GM12874 (cell line): ENCODE measurements around the gene METRNL.

ENCODE experiments used
- TF ChIP-seq, protein P1 (sequence below): IDR thresholded peaks from 2 replicates; pipeline ENCODE4 v1.5.1; 2011; ENCODE audit warnings: low read depth, mild to moderate bottlenecking, control low read depth, low read length, moderate library complexity; ENCODE audit not compliant: insufficient read depth

Gene METRNL

DNA sequence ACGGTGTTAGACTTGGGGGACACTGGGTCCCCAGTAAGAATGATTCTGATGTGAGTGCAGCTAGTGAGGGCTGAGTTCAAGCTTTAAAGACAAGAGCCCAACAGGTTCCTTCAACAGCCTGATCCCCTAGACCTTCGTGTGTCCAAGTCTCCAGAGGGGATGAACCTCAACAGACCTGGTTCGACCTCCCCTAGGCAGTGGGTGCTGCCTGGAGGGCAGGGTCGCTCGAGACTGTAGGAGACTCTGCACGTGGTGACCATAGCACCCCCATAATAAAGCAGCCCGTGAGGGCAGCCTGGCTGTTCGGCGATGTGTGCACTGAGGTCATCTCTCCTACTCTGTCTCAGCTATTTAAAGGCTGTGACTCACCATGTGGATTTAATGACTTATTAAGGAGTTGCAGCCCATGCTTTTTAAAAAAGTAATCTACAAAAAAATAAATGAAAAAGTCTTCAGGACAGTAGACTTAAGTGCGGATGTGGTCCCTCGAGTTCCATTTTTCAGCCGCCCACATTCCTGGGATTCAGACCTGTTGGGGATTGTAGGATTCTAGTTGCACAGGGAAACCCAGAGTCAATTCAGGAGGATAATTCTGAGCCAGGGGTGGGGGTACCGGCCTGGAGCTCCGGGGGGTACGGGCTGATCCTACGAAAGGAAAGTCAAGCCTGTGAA, 23.4 kb upstream of the METRNL start:
- TF ChIP-seq, protein P1, sequence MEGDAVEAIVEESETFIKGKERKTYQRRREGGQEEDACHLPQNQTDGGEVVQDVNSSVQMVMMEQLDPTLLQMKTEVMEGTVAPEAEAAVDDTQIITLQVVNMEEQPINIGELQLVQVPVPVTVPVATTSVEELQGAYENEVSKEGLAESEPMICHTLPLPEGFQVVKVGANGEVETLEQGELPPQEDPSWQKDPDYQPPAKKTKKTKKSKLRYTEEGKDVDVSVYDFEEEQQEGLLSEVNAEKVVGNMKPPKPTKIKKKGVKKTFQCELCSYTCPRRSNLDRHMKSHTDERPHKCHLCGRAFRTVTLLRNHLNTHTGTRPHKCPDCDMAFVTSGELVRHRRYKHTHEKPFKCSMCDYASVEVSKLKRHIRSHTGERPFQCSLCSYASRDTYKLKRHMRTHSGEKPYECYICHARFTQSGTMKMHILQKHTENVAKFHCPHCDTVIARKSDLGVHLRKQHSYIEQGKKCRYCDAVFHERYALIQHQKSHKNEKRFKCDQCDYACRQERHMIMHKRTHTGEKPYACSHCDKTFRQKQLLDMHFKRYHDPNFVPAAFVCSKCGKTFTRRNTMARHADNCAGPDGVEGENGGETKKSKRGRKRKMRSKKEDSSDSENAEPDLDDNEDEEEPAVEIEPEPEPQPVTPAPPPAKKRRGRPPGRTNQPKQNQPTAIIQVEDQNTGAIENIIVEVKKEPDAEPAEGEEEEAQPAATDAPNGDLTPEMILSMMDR: no peak

DNA sequence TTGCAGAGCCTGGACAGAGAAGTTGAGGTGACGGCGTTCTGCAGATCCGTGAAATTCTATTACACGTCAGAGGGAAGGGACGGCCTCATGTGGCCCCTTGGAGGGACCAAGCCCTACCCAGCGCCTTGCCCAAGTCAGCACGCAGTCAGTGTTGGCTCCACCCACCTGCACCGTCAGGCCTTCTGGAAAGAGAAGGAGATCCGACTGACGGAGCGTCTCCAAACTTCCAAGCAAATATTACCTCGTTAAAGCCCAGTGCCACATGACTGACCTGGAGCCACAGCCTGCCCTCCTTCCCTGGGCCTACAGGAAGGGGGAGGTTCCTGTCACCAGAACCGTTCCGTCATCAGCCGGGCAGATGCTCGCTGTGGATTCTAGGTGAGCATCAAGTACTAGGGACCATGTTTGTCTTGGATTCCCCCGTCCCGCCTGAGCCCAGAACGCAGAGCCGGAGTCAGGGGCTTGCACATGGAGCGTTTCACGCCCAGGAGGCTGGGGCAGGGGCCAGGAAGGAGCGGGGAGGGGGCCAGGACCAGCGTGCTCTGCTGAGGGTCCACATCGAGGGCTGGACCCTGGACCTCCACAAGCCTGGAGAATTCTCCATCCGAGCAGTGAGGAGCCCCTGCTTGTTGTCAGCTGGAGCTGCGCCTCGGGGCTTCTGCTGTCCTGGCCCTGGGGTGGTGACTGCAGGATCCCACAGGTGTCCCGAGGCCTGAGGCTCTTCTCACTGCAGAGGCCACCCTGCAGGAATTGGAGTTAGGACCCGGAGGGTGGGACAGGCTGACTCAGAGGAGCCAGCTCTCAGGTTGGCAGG, 22.6 kb upstream of the METRNL start:
- TF ChIP-seq, protein P1: no peak

DNA sequence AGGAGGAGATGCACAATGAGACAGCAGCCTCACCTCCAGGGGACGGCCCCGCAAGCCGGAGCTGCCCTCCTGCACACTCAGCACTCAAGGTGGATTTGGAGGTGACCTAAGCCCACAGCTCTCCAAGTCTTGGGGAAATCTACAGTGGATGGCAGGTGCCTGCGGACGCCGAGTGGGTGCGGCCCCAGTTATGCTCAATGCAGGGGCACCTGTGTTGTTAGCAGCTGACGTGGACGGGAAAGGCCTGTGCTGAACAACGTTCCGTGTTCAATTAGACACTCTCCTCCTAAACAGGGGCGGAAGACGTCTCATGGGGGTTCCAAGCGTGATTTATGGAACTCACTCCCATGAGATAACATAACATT, 22.0 kb upstream of the METRNL start:
- TF ChIP-seq, protein P1: no peak

DNA sequence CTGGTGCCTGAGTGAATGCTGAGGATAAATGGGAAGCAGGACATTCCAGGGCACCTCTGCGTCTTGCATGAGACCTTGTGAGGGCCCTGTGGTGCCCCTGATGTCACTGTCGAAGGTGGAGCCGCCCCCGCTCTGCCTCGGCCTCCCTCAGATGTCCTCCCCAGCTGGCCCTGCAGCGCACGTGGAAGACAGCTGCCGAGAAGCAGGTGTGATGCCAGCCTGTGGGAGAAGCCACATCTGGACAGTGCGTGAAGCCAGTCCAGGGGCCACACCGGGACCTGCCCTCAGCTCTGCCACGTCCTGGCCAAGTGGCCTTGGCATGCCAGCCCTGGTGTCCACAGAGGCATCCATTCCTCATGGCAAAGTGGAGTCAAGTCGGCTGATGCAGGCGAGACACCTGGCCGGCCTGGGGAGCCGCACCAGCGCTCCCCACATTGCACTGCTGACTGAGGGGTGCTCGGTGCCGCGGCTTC, 21.6 kb upstream of the METRNL start:
- TF ChIP-seq, protein P1: no peak

DNA sequence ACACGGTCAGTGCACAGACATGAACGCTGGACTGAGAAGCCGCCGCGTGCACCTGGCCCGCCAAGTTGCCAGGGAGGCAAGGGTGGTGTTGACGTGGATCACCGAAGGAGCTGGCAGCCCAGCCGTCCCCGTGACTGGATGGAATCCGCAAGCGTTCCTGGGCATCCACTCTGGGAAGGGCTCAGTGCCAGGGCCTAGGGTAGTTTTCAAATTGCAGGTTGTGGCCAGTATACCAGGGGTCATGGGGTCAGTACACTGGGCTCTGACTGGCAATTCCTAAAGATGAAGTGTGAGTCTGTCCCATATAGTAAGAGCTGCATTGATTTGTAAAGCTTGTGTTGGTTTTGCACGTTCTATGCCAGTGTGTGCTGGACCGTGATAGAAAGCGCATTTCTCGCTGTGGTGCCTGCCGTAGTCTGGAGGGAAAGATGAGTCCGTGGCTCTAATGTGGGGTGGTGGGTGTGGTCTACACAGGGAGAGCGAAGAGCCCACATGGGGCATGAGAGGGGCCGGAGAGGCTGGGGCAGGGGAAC, 21.1 kb upstream of the METRNL start:
- TF ChIP-seq, protein P1: no peak

DNA sequence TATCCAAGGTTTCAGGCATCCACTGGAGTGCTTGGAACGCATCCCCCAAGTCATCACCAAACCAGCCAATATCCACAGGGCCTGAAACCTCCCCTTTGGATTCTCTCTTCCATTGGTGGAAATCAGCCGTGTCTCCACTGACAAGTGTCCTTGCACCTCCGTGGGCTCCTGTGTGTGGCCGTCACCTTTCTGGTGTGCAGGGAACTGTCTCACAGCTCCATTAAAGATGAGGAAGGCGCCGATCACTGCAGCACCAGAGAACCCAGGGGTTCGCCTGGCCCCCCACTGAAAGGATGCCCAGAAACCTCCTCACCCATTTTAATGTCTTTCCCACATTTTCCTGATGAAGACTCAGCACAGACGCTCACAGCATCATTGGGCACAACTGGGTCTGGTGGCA, 17.8 kb upstream of the METRNL start:
- TF ChIP-seq, protein P1: no peak

DNA sequence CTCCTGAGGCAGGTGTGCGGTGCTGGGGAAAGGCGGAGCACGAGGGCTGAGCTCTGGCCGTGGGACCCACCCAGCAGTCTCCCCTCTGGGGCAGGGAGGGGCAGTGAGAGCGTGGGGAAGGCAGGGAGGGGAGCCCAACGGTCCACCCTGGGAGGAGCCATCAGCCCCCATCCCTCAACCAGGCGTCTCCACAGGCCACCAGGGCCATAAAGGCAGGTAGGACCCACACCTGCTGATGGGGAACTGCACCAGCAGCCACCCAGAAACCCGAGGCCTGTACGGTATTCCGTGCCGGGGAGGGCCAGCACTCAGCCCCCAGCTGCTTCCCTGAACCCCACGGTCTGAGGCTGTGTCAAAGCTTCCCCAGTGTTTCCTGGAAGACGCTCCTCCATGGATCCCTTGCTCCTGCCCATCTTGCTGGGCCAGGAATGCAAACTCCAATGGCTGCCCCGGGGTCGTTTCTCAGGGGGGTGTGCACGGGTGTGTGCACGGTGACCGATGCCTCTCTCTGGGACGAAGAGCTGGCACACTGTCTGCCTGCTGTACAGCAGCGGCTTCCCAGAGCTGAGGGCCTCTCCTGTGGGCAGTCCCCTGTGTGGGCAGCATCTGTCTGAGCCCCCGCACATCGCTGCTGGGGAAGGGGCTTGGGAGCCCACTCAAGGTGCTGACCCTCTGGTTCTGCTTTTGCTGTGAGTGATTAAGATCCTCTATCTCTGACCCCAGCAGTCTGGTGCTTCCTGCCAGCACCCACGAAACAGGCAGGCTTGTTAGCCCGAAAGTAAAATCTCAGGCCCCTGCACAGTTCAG, 17.2 kb upstream of the METRNL start:
- TF ChIP-seq, protein P1: no peak
